C1 segment of cervical spinal cord (tissue), 14 donors: ENCODE measurements around the gene GAB3.

Experiments
- DNase-seq, 14 donors: peaks; one replicate each; lab custom pipeline; 2025; lab: John Stamatoyannopoulos, UW

GAB3 gene

GRCh38 chrX:154751669-154752271, 893 bp upstream of the GAB3 start:
- no peak for DNase-seq

GRCh38 chrX:154751203-154751668, 359 bp upstream of the GAB3 start:
- peak in 1 of 14 donors; percentile 5 for DNase-seq

- DNase-seq = no peak
Measured at GRCh38 chrX:154749856-154750255, 1.0 kb downstream of the GAB3 start.

GRCh38 chrX:154748712-154749339, 2.1 kb downstream of the GAB3 start:
- peak in 5 of 14 donors; percentile 4 to 26 (median 7) for DNase-seq

DNA sequence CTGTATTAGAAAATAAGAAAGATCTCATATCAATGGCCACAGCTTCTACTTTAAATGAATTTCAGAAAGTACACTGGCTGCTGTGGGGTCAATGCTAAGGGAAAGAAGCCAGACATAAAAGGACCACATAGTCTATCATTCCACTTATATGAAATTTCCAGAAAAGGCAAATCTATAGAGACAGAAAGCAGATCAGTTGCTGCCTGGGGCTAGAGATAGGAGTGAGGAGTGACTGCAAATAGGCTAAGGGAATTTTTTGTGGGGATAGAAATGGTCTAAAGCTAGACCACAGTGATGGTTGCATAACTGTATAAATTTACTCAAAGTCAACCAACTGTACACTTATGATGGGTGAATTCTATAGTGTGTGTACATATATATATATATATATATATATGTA, 8.3 kb downstream of the GAB3 start:
- DNase-seq = no peak

- no peak for DNase-seq
Measured at GRCh38 chrX:154739952-154740465, 10.9 kb downstream of the GAB3 start.

DNA sequence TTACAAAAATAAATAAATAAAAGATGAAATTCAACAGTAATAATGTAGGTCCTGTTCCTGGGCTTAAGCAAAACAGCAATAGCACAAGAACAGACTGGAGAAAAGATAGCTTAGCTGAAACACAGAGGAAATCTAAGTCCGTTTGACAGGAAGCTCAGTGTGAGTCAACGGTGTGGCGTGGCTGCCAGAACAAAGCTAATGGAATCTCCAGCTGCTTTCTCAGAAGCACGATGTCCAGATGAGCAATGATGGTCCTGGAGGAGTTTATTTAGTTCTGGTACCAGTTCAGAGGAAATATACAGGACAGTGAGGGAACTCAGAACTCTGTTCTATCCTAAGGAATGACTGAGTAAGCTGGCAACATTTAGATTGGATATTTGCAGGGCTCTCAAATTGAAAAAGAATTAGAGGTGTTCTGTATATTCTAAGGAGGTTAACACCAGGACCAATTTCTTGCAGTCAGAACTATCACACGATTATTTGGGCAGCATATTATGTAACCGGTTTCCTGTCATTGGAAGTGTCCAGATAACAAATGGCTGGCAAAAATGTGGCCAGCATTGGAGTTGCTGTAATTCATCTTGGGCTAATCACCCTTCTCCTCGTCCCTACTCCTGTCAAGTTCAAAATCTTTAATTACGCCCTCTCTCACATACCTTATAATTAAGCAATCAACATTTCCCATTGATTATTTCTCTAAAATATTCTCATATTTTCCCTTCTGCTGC, 12.7 kb downstream of the GAB3 start:
- peak in 1 of 14 donors; percentile 17 for DNase-seq

DNA sequence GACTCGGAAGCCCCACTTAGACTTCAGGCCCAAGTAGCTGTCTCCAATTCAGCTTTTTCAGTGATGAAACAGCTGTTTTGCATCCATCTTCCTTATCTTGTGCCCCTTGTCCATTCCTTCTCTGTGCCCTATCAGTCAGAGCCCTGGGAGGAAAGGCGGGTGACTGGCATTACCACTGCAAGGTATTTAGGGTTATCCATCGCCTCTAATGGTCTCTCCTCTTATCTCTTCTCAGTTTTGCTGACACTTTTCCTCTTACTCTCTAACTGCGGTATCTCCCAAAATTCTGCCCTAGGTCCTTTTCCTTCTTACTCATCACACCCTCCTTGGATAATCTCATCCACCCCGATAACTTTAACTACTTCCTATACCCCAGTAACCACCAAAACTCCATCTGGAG, 13.7 kb downstream of the GAB3 start:
- DNase-seq = no peak

DNA sequence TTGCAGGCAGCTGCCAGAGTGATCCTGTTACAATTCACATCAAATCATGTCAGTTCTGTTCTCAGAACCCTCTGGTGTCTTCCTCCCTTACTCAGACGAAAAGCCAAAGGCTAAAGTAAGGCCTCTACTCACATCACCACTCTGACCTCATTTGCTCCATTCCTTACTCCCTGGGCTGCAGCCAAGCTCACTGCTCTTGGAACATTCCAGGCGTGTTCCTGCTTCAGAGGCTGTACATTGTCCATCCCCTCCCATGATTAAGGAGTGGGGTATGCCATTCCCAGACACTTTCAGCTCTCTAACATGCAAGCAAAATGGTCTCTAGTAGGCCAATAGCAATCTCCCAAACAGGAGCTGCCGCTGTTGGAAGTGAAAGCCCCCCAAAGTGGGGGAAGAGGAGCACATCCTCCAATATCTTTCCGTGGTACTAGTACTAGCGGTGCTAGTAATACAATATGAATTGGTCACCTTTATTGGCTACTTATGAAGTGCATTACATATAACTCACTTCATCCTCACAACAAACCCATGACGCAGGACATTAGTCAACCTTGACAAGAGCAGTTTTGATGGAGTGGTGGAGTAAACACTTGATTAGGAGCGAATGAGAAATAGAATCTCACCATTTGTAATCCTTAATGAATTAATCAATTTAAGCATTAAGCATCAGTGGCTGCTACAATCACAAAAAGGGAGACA, 15.0 kb downstream of the GAB3 start:
- DNase-seq = peak in 1 of 14 donors; percentile 6

GRCh38 chrX:154734061-154734781, 16.7 kb downstream of the GAB3 start:
- DNase-seq = peak in 7 of 14 donors; percentile 13 to 45 (median 27)

DNA sequence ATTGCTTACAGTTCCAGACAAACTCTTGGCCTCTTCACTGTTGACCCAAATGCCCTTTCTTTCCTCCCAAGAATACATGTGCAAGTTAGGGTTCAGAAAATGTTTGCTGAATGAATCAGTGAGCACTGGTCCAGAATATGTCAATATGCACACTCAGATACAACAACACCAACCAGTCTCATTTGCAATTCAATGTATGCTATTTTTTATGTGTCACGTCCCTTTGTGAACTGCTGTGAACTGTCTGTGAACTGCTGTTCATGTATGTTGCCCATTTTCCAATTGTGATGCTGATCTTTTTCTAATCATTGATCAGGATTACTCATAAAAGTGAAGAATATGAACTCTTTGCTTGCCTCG, 17.8 kb downstream of the GAB3 start:
- DNase-seq = no peak

DNA sequence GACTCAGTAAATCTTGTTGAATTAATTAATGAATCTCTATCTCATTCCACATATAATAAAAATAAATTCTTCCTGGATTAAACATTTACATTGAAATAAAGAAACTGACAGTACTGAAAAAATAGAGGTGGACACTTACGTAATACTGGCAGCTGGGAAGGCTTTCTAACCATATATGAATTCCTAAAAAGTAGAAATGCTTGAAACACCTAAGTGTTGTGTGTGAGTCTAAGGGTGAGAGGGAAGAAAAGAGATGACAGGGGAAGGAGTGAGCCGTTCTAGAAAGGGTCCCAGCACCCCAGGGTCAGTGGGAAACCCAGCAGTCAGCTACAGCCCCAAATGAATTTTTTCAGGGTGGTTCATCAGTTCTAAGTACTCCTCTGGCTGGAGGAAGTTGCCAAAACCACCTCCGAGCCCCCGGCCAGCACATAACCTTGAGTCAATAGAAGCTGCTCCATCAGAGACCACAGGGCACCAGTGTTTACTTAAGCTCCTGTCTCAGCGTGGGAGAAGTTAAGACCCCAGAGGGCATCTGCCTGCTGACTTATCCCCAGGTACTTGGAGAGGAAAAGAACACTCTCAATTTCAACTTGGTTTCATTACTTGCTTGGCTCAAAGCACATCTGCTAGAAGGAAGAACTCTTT, 18.3 kb downstream of the GAB3 start:
- DNase-seq = no peak

DNA sequence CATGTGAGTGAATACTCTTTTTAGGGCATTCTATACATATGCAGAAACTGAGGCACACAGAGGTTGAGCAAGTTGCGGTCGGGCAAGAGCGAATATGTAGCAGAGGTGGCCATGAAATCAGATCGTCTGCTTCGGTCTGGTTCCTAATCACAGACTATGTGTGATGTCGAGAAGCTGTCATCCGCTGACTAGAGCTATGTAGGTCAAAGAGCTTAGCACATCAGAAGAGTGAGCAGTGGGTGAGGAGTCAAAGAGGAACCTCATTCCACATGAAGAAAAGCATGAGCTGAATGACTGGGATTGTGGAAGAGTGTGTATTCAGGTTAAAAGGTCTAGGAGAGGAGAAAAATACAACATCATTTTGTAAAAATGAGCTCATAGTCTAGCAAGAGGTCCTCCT, 19.0 kb downstream of the GAB3 start:
- DNase-seq = no peak

DNA sequence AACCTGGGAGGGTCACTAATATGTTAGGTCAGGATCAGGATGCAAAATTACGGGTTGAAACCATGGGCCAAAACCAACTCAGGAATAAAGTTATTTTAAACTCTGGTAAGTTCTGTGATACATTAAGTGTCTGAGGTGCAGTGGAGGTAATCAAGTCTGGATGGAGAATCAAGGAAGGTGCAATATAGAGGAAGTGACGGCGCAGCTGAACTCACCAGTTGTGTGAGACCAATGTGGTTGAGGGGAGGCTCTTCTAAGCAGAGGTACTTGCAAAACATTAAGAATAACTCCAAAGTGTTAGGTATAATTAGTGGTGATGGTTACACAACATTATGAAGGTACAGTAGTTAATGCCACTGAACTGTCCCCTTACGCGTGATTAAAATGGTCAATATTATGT, 19.7 kb downstream of the GAB3 start:
- no peak for DNase-seq

DNA sequence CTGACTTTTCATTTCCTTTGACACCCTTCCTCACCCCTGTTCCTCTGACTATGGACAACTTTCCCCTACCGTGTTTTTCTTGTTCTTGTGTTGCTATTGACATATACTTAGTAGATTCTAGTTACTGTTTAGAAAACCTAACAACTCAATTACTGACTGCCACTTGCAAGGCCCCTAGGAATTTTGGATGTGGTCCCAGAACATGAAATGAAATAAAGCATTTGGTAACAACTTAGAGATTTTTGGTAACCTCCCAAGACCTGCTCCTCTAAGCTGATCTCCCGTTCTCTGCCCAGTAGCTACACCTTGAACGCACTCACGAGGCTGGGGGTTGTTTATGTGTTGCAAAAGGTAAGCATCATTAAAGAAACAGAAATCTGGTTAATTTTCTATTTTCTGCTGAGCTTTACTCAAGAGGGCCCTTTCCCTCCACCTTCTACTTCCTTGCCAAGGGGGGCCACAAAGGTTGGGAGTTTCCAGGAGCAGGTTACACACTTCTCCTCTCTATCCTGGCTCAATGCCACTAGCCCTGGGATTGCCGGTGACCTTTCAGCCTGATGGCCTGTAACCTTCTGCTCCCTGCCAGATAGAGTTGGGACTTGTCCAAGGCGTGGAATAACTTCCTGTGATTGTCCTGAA, 20.5 kb downstream of the GAB3 start:
- DNase-seq = no peak

DNA sequence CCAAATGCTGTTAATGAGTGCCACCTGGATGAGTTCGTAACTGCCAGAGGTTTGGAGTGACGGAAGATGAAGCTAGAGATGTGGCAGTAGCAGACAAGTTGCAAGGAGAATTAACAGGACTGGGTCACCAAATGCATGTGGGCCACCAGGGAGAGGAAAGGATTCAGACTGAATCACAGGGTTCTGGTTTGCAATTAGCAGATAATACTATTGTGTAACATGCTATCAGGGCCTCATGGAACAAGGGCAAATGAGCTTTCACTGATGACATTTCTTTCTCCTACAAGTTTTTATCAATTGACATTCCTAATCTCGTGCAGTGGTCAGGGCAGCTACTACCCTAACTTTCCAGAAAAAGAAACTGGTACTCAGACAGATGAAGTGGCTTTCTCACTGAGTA, 21.4 kb downstream of the GAB3 start:
- DNase-seq = no peak

- DNase-seq = no peak
Measured at GRCh38 chrX:154728431-154729190, 22.3 kb downstream of the GAB3 start.

DNA sequence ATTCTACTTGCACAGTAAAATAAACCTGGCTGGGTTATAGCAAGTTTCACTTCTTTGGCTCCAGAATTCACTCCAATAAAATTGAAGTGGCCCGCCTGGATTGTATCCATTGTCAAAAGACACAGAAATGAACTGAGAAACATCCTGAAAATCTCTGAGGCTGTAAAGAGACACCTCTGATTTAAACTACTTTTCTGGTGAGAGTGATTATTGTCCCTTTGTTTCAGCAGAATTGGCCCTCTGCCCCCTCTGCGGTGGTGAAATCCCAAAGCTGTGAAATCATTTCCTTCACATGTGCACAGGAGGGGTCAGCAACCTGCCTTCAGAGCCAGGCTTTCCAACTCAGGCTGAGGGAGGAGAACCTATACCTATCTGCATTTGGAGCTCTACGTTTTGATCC, 23.0 kb downstream of the GAB3 start:
- DNase-seq = peak in 1 of 14 donors; percentile 7

GRCh38 chrX:154727418-154727817, 23.5 kb downstream of the GAB3 start:
- no peak for DNase-seq
